Measurements from ENCODE around the gene KIF18B. TPM values are rescaled to one million over a fixed set of nuclear protein-coding genes. Genes with fewer than 3 reads are reported as not detected.

Gene KIF18B
- total RNA-seq, 2 donors from 2014 or later = 37.7 to 51.5 TPM

DNA sequence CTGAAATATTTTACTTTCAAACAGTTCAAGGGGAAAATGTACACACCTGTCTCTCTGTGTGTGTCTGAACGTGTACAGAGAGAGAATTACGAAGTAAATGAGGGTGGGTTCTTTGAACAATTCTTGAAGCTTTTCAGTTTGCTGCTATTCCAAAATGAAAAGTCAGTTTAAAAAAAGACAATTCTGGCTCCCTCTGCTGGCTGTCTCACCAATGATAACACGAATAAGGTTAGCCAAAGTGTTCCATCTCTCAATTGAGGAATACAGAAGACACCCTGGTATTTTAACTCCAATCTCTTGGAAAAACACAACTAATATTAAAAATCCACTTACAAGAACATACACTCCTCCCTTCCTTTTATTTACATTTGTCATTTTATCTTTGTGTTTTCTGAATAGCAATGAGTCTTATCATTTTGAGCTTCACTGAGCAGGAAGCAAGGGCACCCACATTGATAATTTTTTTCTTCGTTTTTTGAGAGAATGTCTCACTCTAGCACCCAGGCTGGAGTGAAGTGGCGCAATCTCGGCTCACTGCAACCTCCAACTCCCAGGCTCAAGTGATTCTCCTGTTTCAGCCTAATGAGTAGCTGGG, 68.8 kb downstream of the KIF18B start:
- no peaks in the 10 kb centered on the region for H3K9me3 Mint-ChIP-seq
- no peaks in the 10 kb centered on the region for H3K4me1 Mint-ChIP-seq
- H3K36me3 Mint-ChIP-seq (ENCODE audit: low read depth) = no peaks in the 10 kb centered on the region
- no peaks in the 10 kb centered on the region for H3K27me3 Mint-ChIP-seq
- no peak for ATAC-seq (replicated peaks)
- no peak overlapping the region for H3K27ac Mint-ChIP-seq
- H3K4me3 Mint-ChIP-seq = no peak overlapping the region

DNA sequence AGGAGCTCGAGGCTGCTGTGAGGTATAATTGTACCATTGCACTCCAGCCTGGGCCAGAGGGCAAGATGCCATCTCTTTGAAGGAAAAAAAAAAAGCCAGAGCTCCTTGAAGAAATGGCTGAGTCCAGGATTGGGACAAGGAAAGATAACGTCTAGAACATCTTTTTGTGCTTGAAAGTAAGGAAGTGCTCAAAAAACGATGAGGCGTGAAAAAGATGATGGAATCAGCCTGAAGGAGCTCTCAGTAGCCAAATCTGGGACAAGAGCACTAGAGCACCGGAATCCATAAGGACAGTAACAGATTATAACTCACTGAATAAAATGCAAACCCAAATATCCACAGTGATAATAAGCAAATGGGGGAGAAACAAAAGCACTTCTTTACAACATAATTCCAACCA, 70.5 kb downstream of the KIF18B start:
- Mint-ChIP-seq H3K36me3 (ENCODE audit: low read depth) (peaks cover 14% of the 10 kb centered on the region), H3K27me3 (no peaks in the 10 kb centered on the region), H3K4me3 (no peak overlapping the region), H3K27ac (no peak overlapping the region), H3K4me1 (no peaks in the 10 kb centered on the region), H3K9me3 (no peaks in the 10 kb centered on the region)
- ATAC-seq (replicated peaks) = no peak

DNA sequence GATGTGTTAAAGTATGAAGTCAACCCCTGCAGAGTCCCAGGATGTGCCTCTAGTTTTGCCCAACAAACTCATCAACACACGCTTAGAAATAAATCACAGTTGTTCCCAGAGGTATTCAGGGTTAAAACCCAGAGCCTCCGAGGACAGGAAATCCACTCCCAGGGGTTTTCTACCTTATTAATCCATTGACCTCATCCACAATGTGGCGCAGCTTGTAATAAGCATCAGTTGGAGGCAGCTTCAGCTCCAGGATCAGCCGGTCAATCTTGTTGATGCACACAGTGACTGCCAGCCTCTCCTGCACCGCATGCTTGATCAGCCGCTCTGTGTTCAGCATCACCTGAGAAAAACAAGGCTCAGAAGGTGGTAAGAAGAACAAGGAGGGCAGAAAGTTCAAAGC, 71.8 kb downstream of the KIF18B start:
- Mint-ChIP-seq H3K9me3 (no peaks in the 10 kb centered on the region), H3K27me3 (no peaks in the 10 kb centered on the region), H3K27ac (no peak overlapping the region), H3K4me3 (no peak overlapping the region), H3K36me3 (ENCODE audit: low read depth) (peaks cover 26% of the 10 kb centered on the region), H3K4me1 (no peaks in the 10 kb centered on the region)
- no peak for ATAC-seq (replicated peaks)

Other genes starting within 250 kb of the KIF18B start
- gene DBF4B, start 239.1 kb downstream of the KIF18B start, total RNA-seq = 10 to 100 TPM; 16.3 to 24.3 TPM
- under 1 TPM; 0.13 to 0.74 TPM for gene ADAM11, start 188.8 kb downstream of the KIF18B start, total RNA-seq
- 1 to 10 TPM; 2.4 to 3.4 TPM for gene GJC1, start 117.5 kb downstream of the KIF18B start, total RNA-seq
- not detected for gene HIGD1B, start 99.9 kb downstream of the KIF18B start, total RNA-seq
- 100 to 1,000 TPM; 105 to 215 TPM for gene EFTUD2, start 48.3 kb downstream of the KIF18B start, total RNA-seq
- not detected for gene GFAP, start 32.3 kb downstream of the KIF18B start, total RNA-seq
- gene C1QL1, start 20.5 kb upstream of the KIF18B start, total RNA-seq = under 1 TPM; 0.32 to 0.34 TPM
- 10 to 100 TPM; 36.5 to 36.6 TPM for gene DCAKD, start 103.9 kb upstream of the KIF18B start, total RNA-seq
- 100 to 1,000 TPM; 101 to 120 TPM for gene NMT1, start 113.5 kb upstream of the KIF18B start, total RNA-seq
- gene PLCD3, start 184.7 kb upstream of the KIF18B start, total RNA-seq = 1 to 10 TPM; 3.1 to 6.5 TPM
- 10 to 100 TPM in 1 of 2 donors, 1 to 10 TPM in 1; 9.8 to 12.6 TPM for gene ACBD4, start 187.9 kb upstream of the KIF18B start, total RNA-seq
- 10 to 100 TPM; 45.9 to 66.4 TPM for gene HEXIM1, start 200.7 kb upstream of the KIF18B start, total RNA-seq
- 1 to 10 TPM; 6.1 to 8.5 TPM for gene HEXIM2, start 214.1 kb upstream of the KIF18B start, total RNA-seq